EL (cell line): ENCODE results near the gene PTPA.
A peak's percentile ranks its signal among the peaks of the same experiment; 100 is the strongest.

ENCODE experiments used
- DNase-seq: peaks from one replicate; pipeline ENCODE4 v3.0.0-alpha.2; 2016

The PTPA gene

GRCh38 chr9:129110740-129111527 lies at the start of gene PTPA, which contains the start of gene CRAT:
TSS of gene PTPA (plus strand) at chr9:129111415. CDS start at chr9:129111601, 186 bp downstream.
TSS of gene CRAT (minus strand) at chr9:129110793. CDS start at chr9:129110509, 284 bp downstream.
- peak; percentile 95 for DNase-seq

GRCh38 chr9:129063061-129063460 lies 48.2 kb upstream of the PTPA start:
- no peak for DNase-seq

GRCh38 chr9:129064499-129064908 lies 46.7 kb upstream of the PTPA start:
- no peak for DNase-seq

- no peak for DNase-seq
These were observed 43.1 kb upstream of the PTPA start for GRCh38 chr9:129068110-129068509.

GRCh38 chr9:129068990-129069861 lies 42.0 kb upstream of the PTPA start:
- DNase-seq: no peak

GRCh38 chr9:129069862-129070641 lies 41.2 kb upstream of the PTPA start:
- DNase-seq: no peak

- DNase-seq: no peak
These were observed 40.3 kb upstream of the PTPA start for GRCh38 chr9:129070696-129071525.

- DNase-seq: no peak
These were observed 39.6 kb upstream of the PTPA start for GRCh38 chr9:129071526-129072126.

- no peak for DNase-seq
These were observed 39.0 kb upstream of the PTPA start for GRCh38 chr9:129072171-129072570.

GRCh38 chr9:129073404-129073803 lies 37.8 kb upstream of the PTPA start:
- DNase-seq: no peak

GRCh38 chr9:129074106-129074505 lies 37.1 kb upstream of the PTPA start:
- DNase-seq: no peak

- no peak for DNase-seq
These were observed 35.1 kb upstream of the PTPA start for GRCh38 chr9:129075996-129076639.

GRCh38 chr9:129076640-129077037 lies 34.6 kb upstream of the PTPA start:
- no peak for DNase-seq

- no peak for DNase-seq
These were observed 34.0 kb upstream of the PTPA start for GRCh38 chr9:129077236-129077635.

GRCh38 chr9:129078691-129079503 lies 32.3 kb upstream of the PTPA start:
- no peak for DNase-seq

GRCh38 chr9:129079829-129080228 lies 31.4 kb upstream of the PTPA start:
- DNase-seq: no peak

GRCh38 chr9:129080298-129080600 lies 31.0 kb upstream of the PTPA start:
- DNase-seq: no peak

GRCh38 chr9:129080601-129081387 lies 30.4 kb upstream of the PTPA start, which contains the start of gene DOLPP1:
TSS of gene DOLPP1 (plus strand) at chr9:129081111. CDS start at chr9:129081132, 21 bp downstream.
- DNase-seq: peak; percentile 100

- DNase-seq: no peak
These were observed 29.8 kb upstream of the PTPA start for GRCh38 chr9:129081388-129081904.
